ENCODE results near the gene TUSC7.

The TUSC7 gene

DNA sequence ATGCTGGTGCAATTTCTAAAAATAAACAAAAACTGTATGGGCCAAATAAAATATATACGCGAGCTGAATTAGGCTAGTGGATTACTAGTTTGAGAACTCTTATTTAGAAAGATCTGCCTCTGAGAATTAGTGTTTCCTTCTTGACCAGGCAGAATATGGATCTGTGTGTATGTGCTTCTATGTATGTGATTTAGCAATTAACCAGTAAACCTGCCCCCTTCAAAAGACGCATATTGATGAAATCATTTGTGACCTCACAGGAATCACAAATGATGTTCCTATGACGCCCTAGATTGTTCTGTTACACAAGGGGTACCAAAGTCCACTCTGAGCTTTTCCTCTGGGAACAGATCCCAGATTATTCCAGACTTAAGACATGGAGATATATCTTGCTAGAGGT is at the start of gene TUSC7:
Gene TUSC7, plus strand, starts transcription at position 301 of the 400 bp plus-strand sequence.
- DNase-seq (ENCODE audit: low read depth), result no peak

DNA sequence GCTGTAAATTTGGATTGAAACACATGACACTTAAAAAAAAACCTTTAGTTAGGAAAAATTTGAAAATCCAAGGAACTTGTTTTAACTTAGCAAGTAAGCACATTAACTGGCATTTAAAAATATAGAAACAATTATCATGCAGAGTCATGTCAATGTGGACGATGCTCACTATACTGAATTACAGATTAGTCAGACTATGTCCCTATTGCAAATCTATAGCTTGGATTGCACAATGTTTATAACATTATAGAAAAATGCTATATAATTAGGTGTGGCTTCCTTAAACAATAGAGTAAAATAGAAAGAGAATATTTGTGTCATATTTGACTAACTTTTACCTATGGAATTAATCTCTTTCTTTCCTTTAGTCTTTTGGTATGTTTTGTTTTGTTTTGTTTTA is 48.4 kb upstream of the TUSC7 start:
- DNase-seq (ENCODE audit: low read depth), result no peak

DNA sequence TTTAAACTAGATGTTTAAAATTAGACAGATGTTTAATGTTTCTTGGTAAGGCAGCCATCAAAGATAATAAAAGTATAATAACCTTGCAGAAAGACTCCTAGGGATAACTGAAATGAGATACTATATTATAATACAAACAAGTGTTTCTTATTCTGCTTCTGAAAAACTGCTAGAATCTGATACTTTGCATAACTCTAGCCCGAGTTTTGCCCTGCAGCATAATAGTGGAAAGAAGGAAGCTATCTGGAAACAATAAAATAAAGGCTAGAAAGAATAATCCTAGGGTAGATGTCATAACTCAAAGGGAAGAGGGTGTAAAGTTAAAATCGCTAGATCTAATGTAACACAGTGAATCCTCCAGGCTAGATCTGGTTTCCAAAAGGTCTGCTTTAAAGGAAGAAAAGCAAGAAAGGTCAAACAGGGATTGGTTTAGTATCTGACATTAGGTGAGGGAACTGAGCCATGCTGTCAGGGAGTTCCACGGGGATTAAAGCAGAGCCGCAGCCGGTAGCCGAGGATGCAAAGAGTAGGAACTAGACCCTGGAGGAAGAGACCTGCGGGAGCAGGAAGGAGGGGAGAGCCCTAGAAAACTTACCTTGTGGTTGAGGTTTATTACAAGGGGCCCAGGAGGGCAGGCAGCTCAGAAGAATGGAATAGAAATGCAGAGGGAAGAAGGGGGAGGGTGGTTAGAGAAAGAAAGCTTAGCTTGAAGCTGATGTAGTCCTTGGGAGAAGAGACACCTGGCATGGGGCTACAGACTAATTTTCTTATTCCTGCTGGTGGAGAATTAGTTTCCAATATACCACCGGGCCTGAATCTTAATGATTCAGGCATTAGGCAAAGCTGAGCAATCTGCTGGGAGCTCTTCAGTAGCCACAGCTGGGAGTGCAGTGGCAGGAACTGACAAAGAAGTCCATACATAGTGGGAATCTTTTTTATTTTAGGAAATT is 46.1 kb upstream of the TUSC7 start:
- no peak for DNase-seq (ENCODE audit: low read depth)

DNA sequence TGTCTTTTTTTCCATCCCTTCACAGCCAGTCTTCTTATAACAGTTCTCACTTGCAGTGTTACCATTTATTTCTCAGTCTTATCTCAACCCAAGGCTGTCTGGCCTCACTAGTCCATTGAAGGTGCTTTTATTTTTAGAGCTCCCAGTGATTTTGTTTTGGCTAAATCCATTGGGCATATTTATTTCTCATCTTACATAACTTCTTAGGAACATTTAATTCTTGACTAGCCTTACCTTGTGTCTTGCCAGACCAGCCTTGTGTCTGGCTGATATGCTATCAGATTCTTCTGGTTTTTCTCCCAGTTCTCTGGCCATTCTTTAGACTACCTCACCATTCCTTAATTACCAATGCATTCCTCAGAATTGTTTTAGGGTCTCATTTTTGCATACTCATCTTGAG is 42.3 kb upstream of the TUSC7 start:
- no peak for DNase-seq (ENCODE audit: low read depth)

DNA sequence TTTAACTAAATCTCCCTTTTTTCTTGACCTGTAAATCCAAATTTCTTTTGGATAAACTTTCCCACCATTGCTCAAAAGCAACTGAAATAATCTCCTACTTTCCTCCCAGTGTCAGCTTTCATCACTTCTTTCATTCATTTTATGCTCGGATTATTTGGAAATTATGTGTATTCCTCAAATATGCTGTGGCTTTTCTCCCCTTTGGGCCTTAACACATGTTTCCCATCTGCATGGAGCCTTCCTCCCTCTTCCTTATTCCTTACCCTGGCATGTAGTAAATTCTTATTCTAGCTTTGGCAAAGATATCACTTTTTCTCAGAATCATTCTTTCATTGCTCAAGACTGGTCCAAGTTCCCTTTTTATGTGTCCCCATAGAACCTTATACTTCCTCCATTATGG is 41.8 kb upstream of the TUSC7 start:
- no peak for DNase-seq (ENCODE audit: low read depth)

DNA sequence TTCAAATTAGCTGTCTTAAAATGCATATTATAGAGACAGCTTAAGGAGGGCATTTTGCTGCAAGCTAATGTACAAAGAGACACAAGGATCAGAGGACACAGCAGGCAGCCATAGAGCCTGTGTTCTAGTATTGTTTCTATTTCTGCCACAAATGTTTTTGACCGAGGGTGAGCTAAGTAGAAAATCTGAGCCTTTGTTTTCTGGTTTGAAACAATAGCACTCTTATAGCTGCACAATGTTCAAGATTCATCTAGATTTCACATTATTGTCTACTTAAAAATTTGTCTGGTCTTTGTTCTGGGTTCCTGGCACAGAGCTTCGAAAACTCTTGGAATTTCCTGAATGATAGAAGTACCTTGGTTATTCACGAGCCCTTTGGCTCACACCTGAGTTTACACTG is 40.0 kb upstream of the TUSC7 start:
- no peak for DNase-seq (ENCODE audit: low read depth)

DNA sequence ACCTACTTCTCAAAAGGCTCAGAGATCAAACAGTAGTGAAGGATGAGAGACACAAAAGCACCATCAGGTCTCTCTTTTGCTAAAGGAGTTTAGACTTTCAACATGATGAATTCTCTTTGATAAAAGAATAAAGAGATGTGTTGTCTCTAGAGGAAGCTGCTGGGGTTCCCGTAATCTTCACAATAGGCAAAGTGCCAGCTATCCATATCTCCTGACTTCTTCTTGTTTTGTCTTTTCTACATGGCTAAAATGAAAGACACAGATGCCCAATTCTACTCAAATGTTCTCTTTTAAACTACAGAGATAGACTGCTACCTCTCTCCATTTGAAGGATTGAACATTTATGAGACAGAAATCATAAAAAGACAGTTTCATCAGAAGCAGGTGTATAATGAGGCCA is 38.4 kb upstream of the TUSC7 start:
- DNase-seq (ENCODE audit: low read depth), result no peak

DNA sequence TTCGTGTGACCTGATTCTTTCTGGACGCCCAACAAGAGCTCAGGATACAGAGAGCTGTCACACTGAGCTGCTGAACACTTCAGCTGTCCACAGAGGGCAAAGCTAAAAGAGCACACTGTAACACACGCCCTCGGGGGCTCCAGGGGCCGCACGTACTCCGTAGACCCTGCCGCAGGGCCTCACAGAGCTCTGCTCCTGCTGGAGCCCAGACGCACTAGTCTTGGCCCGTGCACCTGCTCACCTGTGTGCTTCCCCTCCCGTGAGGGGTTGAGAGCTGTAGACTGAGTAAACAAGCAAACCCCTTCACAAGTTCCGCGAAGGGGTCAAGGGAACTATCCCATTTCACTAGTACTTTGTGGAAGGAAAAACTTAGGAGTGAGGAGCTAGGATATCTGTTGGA is 30.7 kb upstream of the TUSC7 start:
- DNase-seq (ENCODE audit: low read depth), result no peak

DNA sequence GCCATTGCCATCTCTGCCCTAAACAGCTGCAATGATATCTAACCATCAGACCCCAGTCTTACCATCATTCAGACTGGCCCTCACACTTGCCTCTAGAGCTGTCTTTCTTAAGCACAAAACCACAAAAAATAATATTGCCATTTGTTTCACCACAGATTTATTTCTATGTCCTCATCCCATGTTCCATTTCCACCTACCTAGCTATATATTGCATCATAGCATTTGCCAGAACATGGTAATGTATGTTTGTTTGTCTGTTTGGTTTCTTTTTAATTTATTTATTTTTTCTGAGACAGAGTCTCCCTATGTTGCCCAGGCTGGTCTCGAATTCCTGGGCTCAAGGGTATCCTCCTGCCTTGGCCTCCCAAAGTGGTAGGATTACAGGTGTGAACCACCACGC is 18.5 kb upstream of the TUSC7 start:
- no peak for DNase-seq (ENCODE audit: low read depth)

DNA sequence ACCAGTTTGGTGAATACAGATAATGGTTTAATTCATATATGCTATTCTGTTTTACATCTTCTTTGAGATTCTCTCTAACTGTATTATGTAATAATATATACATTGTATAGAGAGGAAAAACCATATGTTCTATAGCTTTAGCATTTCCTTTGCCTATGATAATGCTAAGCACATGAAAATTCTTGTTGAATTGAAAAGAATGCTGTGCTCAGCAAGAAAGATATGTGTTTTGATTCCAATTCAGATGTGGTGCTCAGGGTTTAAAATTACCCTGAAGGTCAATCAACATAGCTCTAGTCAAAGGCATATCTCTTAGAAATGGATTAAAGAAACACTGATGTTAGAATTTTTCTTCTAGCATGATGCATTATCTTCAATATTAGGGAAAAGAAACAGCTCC is 8.5 kb upstream of the TUSC7 start:
- DNase-seq (ENCODE audit: low read depth), result no peak

DNA sequence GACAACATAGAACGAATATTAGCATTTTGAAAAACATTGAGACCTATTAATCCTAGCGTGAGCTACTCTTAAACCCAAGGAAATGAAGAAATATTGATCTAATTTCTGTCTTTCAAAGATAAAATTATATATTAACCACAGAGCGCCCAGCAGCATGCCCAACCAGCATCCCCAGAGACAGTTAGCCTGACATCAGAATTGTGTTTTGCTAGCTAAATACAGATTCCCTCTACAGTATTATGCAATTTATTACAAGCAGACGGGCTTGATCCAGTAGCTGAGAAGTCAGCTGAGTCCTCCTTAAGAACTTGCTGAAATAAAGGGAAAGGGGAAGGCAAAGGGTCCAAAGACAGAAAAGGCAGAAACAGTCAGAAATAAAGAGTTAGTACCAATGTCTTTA is 7.2 kb upstream of the TUSC7 start:
- no peak for DNase-seq (ENCODE audit: low read depth)

DNA sequence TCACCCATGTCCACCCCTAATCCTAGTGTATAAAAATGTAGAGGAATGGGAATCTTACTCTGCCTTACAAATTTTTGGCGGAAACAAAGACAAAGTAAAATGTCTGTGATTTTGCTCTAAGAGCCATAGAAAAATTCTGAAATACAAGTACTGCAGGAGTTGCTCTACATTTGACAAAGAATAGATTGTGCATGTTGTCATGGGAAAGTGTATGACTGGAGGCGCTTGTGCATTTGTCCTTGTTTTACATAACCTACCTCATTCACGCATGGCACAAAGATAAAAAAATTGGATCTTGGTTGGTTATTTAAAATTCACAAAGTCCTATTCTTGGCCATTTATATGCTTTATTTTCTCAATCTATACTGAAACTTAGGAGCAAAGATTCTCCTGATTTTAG is 2.0 kb upstream of the TUSC7 start:
- DNase-seq (ENCODE audit: low read depth), result no peak

DNA sequence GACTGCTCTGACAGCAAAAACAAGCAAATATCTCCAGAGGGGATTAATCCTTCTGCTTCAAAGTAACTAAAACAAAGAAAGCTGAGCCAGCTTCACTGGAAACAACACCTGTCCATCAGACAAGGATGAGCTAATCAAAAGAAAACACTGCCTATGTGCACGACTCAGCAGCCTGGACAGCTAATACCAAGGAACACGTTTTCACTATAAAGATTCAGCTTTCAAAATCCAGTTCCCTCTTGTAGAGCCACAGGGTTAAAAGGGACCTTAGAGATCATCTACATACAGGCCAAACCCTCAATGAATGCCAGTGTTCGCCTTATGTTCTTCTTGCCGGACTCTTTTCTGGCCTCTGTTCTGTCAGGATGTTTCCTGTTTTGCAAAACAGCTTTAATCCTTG is 6.9 kb downstream of the TUSC7 start:
- DNase-seq (ENCODE audit: low read depth), result no peak

DNA sequence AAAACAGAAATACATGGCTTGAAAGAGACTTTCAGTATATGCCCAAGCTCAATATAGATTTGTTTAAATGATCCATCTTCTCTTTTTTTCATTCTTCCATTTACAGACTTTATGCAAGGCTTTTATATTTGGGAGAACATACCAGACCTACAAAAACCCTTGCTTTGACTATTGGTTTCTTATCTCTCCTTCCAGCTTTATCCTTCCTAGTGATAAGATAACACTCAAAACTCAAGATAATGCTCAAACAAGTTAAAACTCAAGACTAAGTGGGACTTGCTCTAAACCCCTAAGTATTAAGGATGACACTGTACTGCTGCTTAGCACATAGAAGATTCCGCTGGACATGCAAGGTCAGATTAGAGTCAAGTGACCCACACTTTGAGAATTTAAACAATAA is 8.0 kb downstream of the TUSC7 start:
- no peak for DNase-seq (ENCODE audit: low read depth)

DNA sequence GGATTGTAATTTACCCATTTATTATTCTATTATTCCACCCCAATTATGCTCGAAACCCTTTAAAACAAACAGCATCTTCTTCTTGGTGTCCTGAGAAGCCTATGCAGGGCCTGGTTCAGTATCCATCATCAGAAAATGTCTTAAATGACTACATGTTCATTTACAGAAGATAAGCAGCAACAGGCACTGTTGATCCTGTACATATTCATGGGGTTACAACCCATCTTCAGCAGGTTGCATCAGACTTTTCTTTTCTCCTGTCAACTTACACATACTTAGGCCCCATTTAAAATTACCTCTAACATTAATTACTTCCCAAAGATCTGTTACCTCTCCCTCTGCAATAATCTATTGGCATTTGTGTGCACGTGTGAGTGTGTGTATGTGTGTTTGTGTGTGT is 18.9 kb downstream of the TUSC7 start:
- DNase-seq (ENCODE audit: low read depth), result no peak

DNA sequence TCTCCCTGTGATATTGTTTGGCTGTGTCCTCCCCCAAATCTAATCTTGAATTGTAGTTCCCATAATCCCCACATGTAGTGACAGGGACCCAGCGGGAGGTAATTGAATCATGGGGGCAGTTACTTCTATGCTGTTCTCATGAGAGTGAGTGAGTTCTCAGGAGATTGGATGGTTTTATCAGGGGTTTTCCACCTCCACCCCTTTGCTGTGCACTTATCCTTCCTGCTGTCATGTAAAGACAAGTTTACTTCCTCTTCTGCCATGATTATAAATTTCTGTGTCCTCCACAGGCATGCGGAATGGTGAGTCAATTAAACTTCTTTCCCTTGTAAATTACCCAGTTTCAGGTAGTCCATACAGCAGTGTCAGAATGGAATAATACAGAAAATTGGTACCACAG is 24.7 kb downstream of the TUSC7 start:
- no peak for DNase-seq (ENCODE audit: low read depth)

DNA sequence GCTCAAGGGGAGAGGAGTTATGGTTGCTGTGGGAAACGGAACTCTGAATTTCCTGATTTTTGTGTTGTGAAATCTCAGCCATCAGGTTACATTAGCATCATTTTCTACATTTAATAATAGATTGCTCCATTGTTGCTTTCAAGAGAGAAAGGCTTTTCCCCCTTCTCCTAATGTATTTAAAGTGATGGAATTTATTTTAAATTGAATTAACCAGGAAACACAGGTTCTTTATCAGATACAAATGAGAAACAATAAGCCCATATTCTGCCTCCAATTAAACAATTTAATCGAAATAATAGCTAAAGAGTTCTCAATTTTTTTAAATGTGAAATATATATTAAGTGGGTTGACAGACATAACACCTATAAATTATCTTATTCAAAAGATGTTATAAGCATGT is 30.1 kb downstream of the TUSC7 start:
- no peak for DNase-seq (ENCODE audit: low read depth)

DNA sequence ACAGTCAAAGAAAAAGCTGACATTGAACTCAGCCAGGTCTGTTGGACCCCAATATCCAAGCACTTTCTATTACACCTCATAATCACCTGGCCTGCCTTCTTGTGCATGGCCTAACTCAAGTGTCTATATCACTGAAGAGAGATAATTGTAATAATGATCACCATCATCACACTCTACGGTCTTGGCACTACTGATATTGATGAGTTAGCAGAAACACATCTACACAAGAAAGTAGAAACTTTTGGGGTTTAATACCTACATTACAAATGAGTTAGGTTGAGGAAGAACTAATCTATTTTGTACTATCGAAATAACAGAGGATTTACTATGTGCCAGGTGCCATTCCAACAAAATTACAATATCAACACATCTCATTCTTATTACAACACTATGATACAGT is 30.7 kb downstream of the TUSC7 start:
- DNase-seq (ENCODE audit: low read depth), result no peak

DNA sequence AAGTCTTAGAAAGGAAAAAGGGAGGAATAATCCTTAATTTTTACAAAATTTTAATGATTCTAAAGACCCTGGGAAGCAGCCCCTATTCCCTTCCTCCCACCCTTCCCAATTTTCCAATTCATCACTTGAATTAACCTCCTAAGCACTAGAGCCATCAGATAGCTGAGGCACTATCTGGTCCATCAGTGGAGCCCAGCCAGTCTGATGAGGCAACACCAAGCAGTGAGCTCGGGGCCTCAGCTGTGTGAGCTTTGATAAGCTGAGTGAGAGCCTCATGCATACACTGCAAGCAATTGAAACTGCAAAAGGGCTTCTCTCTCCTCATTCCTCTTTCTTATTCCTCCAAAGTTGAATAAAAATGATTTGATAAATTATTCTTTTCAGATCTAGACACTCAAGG is 31.9 kb downstream of the TUSC7 start:
- no peak for DNase-seq (ENCODE audit: low read depth)

DNA sequence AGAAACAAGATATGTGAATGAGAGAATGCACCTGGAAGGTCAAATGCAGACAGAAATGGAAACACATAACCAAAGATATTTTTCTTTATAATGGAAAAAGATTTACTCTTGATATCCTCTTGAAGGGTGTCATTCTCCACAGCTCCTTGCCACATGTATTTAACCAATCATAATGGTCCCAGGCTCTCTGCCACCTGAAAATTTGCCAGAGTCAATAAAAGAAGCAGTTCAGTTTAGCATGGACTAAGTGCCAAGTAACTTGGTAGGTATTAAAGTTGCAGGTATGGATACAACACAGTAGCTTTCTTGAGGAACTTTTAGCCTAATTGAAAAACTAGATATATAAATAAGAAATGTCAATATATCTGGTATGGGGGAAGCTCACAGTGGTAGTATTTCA is 33.5 kb downstream of the TUSC7 start:
- DNase-seq (ENCODE audit: low read depth), result no peak

DNA sequence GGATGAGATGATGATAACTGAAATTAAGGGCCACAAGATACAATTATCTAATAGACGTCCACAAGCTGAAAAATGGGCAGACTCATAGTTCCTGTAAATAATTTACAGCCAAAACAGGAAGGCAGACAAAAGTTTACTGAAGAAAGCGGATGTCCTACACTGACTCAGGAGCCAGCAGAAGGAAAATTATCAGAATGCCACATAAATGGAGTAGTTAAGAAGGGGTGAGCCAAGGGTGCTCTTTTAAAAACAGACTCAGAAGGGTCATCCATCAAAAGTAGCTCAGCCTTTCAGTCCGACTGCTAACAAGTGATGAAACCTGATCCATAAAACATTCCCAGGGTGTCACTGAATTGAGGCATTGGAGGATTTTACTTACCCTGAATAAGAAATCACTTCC is 39.8 kb downstream of the TUSC7 start:
- no peak for DNase-seq (ENCODE audit: low read depth)

DNA sequence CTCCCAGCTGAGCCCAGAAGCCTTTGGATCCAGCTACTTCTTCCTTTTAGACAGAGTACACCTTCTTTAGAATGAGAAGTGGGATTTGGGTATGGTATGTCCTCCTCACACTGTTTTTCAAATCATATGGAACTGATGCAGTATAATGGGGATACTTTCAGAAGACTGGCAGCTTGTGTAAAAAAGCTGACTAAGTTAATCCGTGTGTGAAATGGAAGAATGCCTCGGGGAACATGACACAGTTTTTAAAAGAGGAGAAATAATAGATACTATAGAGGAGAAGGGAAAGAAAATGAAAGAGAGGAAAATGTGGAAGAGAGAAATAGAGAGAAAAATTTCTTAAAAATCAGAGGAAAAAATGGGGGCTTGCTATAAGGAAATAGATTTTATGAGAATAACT is 47.7 kb downstream of the TUSC7 start:
- no peak for DNase-seq (ENCODE audit: low read depth)

DNA sequence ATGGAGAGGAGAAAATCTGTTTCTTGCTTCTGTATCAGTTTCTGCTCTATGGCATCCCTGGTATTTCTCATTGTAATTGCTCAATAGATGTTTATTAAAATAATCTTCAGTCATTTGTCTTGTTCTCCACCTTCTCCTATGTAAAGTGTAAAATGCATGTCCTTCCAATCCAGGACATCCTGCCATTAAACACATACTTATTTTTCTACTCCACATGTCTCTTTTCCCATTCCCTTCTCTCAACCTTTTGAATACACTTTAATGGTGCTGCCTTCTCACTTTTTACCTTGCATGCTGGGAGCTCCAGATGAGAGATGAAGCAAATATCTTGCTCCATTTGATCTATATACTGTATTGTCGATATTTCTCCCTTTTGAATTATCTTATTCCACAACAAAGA is 49.7 kb downstream of the TUSC7 start:
- DNase-seq (ENCODE audit: low read depth), result no peak
